Caco-2 (cell line): ENCODE data around the gene CCDC14. TPM values are rescaled to one million over a fixed set of nuclear protein-coding genes. Genes with fewer than 3 reads are reported as not detected.
"Not testable (repeated sequence)": the region's sequence is repeated elsewhere in the genome, so short reads cannot be mapped to it uniquely, and the experiment has no call there.

ENCODE experiments used
- BruUV-seq: library from RNA; stranded (reverse); fragments of 400-500 nt; replicated peaks from 2 replicates; lab custom pipeline; 2021; lab: Mats Ljungman, UMichigan
- CTCF ChIA-PET: fragments of 300-600 bp; sonication (Branson Sonifier 250); formaldehyde crosslinking; loops from one replicate; lab custom pipeline; 2022; ENCODE audit warnings: antibody characterized with exemption; lab: Charles Lee
- POLR2A ChIA-PET: fragments of 300-600 bp; sonication (Branson Sonifier 250); formaldehyde crosslinking; loops from one replicate; lab custom pipeline; 2022; ENCODE audit warnings: antibody characterized with exemption; lab: Charles Lee
- DNase-seq, 2 experiments: peaks; one replicate each; pipeline versions ENCODE4 v3.0.0 to v3.0.0-alpha.2; 2020 to 2022
- H3K27me3 ChIP-seq: replicated peaks from 2 replicates; pipeline ENCODE4 v1.6.0; 2011; ENCODE audit warnings: low read length; ENCODE audit not compliant: control insufficient read depth, insufficient read depth
- H3K36me3 ChIP-seq: 2 replicates; pipeline ENCODE4 v1.5.1; 2011; ENCODE audit warnings: low read length; ENCODE audit not compliant: control insufficient read depth, insufficient read depth
- H3K4me1 ChIP-seq: fragments of 250-450 bp; sonication (Bioruptor Pico); 2 replicates; pipeline ENCODE4 v1.5.1; 2020; ENCODE audit warnings: mild to moderate bottlenecking
- H3K4me3 ChIP-seq: 2 replicates; pipeline ENCODE4 v1.5.1; 2011; ENCODE audit warnings: low read depth, mild to moderate bottlenecking, control low read depth, low read length
- H3K9me3 ChIP-seq: fragments of 250-450 bp; sonication (Bioruptor Pico); 2 replicates; pipeline ENCODE4 v1.5.1; 2020; ENCODE audit warnings: mild to moderate bottlenecking, moderate library complexity
- H3K27ac Mint-ChIP-seq: one replicate; pipeline ENCODE4 v1.8.0; 2022; ENCODE audit warnings: mixed read lengths; ENCODE audit not compliant: unreplicated experiment
- H3K27me3 Mint-ChIP-seq: one replicate; pipeline ENCODE4 v1.8.0; 2022; ENCODE audit warnings: mixed read lengths; ENCODE audit not compliant: insufficient read depth, unreplicated experiment
- H3K36me3 Mint-ChIP-seq: one replicate; pipeline ENCODE4 v1.8.0; 2022; ENCODE audit warnings: mild to moderate bottlenecking, mixed read lengths; ENCODE audit not compliant: insufficient read depth, unreplicated experiment
- H3K4me1 Mint-ChIP-seq: one replicate; pipeline ENCODE4 v1.8.0; 2022; ENCODE audit warnings: low read depth, mixed read lengths; ENCODE audit not compliant: unreplicated experiment
- H3K4me3 Mint-ChIP-seq: one replicate; pipeline ENCODE4 v1.8.0; 2022; ENCODE audit warnings: mild to moderate bottlenecking, moderate library complexity, mixed read lengths; ENCODE audit not compliant: unreplicated experiment
- H3K9me3 Mint-ChIP-seq: one replicate; pipeline ENCODE4 v1.8.0; 2022; ENCODE audit warnings: mixed read lengths; ENCODE audit not compliant: unreplicated experiment
- CTCF ChIP-seq, 2 experiments: fragments of 200-600 bp in 1 of 2; IDR thresholded peaks; 1 replicate in 1 of 2; 2 replicates in 1 of 2; pipeline versions ENCODE4 v1.5.1 to v1.8.0; 2011 to 2022; ENCODE audit warnings: antibody characterized with exemption in 1 of 2, control low read depth in 1 of 2, inconsistent platforms in 1 of 2, low read depth in 1 of 2, low read length in 1 of 2, mild to moderate bottlenecking in 1 of 2, moderate library complexity in 1 of 2; ENCODE audit not compliant: insufficient read depth in 1 of 2, severe bottlenecking in 1 of 2, unreplicated experiment in 1 of 2
- intact Hi-C: fragments of 100-400 bp; cut with micrococcal nuclease; formaldehyde crosslinking; loops from one replicate; pipeline ENCODE4 v1.10.0; 2022; ENCODE audit not compliant: unreplicated experiment
- total RNA-seq: library from RNA; stranded (reverse); gene quantifications from 2 replicates; pipeline ENCODE4 v1.2.3, GENCODE V29; 2022

The CCDC14 gene
- total RNA-seq, 1 experiment from 2014 or later, result 43.5 TPM

DNA sequence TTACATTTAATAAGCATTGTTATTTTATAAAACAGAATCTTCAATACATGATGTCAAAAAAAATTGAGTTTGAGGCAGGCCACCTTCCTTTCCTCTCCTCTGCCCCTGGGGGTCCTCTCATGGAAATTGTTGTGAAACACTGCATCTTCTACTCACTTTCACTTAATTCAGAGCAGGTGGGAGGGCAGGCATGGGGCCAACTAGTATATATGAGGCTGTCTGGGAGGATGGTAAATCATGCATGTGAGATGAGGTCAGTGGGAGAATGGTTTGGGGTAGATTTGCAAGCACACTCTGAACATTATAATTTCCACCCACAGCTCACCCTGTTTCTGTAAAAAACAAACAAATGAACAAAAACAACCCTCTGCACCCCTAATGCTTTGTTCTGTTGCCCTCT, 10.4 kb upstream of the CCDC14 start:
- no peak overlapping the region for H3K4me3 Mint-ChIP-seq
- H3K4me1 Mint-ChIP-seq, result no peaks in the 10 kb centered on the region
- Histone ChIP-seq H3K4me1 (no peaks in the 10 kb centered on the region), H3K4me3 (no peak overlapping the region), H3K36me3 (no peaks in the 10 kb centered on the region), H3K27me3 (no peaks in the 10 kb centered on the region), H3K9me3 (no peaks in the 10 kb centered on the region)
- no peaks in the 10 kb centered on the region for H3K9me3 Mint-ChIP-seq
- CTCF ChIA-PET, result no interaction called here
- peaks cover 18% of the 10 kb centered on the region for H3K27me3 Mint-ChIP-seq
- BruUV-seq, result no TSS peak
- H3K27ac Mint-ChIP-seq, result no peak overlapping the region
- intact Hi-C loops, result no loop called here
- POLR2A ChIA-PET, result no interaction called here
- no peak for TF ChIP-seq CTCF (IDR thresholded peaks at IDR 0.05; ENCODE audit: insufficient read depth in 1 of 2, low read depth in 1 of 2, low read length in 1 of 2, severe bottlenecking in 1 of 2, unreplicated experiment in 1 of 2)
- DNase-seq, result no peak
- no peaks in the 10 kb centered on the region for H3K36me3 Mint-ChIP-seq

- POLR2A ChIA-PET, intact Hi-C loops, H3K4me3 ChIP-seq, H3K9me3 ChIP-seq, DNase-seq, H3K4me1 Mint-ChIP-seq, H3K27ac Mint-ChIP-seq, CTCF ChIA-PET, BruUV-seq, H3K36me3 ChIP-seq, H3K4me3 Mint-ChIP-seq, H3K36me3 Mint-ChIP-seq, H3K27me3 ChIP-seq, H3K4me1 ChIP-seq, H3K9me3 Mint-ChIP-seq, H3K27me3 Mint-ChIP-seq: not testable (repeated sequence)
These were observed 6.2 kb upstream of the CCDC14 start for GRCh38 chr3:123967260-123967659.

GRCh38 chr3:123966799-123967198, 5.8 kb upstream of the CCDC14 start:
- H3K4me3 ChIP-seq, H3K4me1 ChIP-seq, DNase-seq, POLR2A ChIA-PET, H3K27ac Mint-ChIP-seq, H3K4me1 Mint-ChIP-seq, H3K4me3 Mint-ChIP-seq, H3K27me3 ChIP-seq, H3K9me3 Mint-ChIP-seq, H3K9me3 ChIP-seq, BruUV-seq, CTCF ChIA-PET, H3K36me3 ChIP-seq, H3K27me3 Mint-ChIP-seq, intact Hi-C loops, H3K36me3 Mint-ChIP-seq: not testable (repeated sequence)

DNA sequence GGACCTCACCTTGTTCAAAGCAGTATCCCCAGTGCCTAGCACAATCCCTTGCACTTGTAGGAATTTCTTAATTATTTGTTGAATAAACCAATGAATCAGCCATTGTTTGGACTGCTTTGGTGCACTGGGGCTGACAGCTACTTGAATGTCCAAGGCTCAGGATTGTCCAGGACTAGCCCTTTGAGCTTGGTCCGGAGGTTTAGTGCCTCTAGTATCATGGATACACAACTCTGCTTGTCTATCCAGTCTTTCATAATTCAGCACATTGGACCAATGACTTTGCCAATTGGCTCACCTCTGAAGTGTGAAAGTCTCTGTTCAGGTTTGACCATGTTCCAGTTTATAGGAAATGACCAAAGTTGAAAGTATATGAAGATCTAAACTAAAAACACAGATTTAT, 3.8 kb upstream of the CCDC14 start:
- H3K36me3 ChIP-seq, H3K4me3 Mint-ChIP-seq, H3K4me1 Mint-ChIP-seq, H3K36me3 Mint-ChIP-seq, H3K27me3 ChIP-seq, H3K4me1 ChIP-seq, POLR2A ChIA-PET, H3K9me3 ChIP-seq, H3K27me3 Mint-ChIP-seq, H3K27ac Mint-ChIP-seq, intact Hi-C loops, BruUV-seq, H3K9me3 Mint-ChIP-seq, DNase-seq, H3K4me3 ChIP-seq, CTCF ChIA-PET: not testable (repeated sequence)
